GM19328 (cell line): Measurements from ENCODE around the gene ZDHHC23.

ENCODE experiments used
- ATAC-seq: cut with Tn5 transposase; IDR thresholded peaks from one replicate; pipeline ENCODE4 v1.9.1; 2021; ENCODE audit warnings: mild to moderate bottlenecking, moderate library complexity; ENCODE audit not compliant: unreplicated experiment

The ZDHHC23 gene, protein sequence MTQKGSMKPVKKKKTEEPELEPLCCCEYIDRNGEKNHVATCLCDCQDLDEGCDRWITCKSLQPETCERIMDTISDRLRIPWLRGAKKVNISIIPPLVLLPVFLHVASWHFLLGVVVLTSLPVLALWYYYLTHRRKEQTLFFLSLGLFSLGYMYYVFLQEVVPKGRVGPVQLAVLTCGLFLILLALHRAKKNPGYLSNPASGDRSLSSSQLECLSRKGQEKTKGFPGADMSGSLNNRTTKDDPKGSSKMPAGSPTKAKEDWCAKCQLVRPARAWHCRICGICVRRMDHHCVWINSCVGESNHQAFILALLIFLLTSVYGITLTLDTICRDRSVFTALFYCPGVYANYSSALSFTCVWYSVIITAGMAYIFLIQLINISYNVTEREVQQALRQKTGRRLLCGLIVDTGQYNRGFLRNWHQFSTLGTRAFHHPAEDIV

DNA sequence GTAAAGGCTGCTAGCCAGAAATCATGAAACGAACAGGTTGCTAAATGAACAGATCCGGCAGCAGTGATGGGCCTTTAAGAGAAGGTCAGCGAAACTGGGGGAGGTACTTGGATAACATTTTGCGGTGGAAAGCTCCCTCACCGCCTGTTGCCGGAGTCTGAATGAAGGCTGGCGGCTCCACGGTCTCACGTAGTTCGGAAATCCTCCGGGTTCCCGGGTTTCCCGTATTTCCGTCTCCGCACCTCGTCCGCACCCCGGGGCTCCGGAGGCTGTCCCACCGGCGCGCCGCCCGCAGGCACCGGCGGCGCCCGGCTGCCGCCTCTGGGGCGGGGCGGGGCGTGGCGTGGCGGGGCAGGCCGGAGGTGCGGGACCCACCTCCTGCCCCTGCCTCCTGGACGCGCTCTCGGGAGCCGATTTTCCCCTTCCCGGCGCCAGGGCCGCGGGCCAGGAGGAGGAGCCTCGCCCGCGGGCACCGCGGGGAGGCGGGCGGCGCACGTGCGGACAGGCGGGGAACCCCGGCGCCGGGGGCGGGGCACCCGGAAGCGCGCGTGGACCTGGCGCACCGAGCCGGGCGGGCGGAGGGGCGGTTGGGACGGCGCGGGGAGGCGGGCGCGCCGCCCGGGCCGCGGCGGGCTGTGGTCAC is at the start of gene ZDHHC23:
TSS of gene ZDHHC23 (plus strand) at position 642 of the 643 bp plus-strand sequence. CDS start 790 bp downstream, outside the sequence.
- peak; percentile 77 for ATAC-seq

DNA sequence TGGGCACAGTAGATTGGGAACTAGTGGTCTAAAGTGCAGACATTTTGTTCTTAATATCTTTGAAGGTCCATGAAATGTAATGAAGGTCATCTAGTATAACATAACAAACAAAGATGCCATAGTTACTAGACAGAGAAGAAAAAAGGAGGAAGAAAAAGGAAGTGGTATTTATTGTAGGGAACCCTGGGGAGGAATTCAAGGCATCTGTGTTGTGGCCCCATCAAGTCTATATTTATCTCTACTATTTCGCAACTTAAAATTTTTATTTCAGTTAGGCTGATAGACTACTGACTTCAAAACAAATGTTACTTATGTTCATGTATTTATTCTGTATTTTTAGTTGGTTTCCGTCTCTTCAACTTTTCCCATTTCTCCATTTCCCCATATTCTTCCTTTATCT is 48.9 kb upstream of the ZDHHC23 start:
- no peak for ATAC-seq

DNA sequence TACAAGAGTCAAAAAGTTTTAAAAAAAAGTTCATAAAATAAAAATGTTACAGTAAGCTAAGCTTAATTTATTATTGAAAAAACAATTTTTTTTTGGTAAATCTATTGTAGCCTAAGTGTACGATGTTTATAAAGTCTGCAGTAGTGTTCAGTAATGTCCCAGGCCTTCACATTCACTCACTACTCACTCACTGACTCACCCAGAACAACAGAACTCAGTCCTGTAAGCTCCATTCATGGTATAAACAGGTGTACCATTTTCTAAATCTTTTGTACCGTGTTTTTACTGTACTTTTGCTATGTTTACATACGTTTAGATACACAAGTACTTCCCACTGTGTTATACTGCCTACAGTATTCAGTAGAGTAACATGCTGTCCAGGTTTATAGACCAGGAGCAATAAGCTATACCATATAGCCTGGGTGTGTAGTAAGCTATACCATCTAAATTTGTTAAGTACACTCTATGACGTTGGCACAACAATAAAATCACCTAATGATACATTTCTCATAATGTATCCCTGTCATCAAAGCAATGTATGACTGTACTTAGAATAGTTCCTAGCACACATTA is 41.2 kb upstream of the ZDHHC23 start:
- ATAC-seq: no peak

DNA sequence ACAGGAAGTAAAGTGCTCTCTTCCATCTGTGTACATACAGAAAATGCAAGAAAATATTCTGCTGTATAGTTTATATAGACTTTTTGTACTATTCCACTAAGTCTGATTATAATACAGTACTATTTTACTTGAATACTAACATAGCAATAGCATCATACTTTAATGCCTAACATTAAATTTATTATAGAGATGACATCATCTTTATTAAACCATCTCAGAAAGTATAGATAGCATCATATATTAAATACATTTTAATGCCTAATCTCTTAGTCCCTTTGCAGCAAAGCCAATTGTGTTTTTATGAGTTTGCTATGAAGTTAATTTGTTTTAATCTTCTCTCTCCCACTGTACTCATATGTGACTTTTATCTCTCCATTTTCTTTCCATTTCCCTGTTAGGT is 39.7 kb upstream of the ZDHHC23 start:
- ATAC-seq: no peak

DNA sequence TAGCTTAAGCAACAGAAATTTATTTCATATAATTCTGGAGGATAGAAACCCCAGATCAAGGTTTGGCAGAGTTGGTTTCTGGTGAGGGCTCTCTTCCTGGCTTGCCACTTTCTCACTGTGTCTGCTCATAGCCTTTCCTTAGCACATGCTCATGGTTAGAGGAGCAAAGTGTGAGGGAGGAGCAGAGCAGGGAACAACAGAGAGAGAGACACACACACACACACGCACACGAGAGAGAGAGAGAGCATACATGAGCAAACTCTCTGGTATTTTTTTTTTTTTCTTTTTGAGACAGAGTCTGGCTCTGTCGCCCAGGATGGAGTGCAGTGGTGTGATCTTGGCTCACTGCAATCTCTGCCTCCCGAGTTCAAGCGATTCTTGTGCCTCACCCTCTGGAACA is 36.8 kb upstream of the ZDHHC23 start:
- ATAC-seq: no peak

DNA sequence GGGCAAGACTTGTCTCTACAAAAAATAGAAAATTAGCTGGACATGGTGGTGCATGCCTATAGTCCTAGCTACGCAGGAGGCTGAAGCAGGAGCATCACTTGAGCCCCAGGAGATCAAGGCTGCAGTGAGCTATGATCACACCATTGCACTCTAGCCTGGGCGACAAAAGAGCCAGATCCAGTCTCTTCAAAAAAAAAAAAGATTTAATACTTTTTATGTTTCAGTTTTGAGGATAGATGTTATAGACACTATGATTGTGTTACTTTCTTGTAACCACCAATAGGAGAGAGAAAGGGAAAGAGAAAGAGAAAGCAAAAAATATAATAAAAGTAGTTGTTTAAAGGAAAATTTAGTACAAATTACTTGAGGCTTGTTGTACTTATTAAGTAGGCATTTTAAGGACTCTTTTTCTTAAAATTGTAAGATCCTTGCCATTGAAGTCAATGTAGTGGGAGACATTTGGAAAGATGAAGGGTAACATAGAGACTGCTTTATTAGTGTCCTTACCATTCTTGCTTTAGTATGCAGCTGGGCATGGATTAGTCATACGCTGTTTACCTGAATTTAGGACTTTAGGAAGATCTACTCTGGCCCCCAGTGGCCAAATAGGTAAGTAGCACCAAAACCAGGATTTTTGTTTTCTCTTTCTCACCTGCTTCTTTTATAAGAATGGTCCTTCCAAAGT is 35.1 kb upstream of the ZDHHC23 start:
- ATAC-seq: peak; percentile 92

DNA sequence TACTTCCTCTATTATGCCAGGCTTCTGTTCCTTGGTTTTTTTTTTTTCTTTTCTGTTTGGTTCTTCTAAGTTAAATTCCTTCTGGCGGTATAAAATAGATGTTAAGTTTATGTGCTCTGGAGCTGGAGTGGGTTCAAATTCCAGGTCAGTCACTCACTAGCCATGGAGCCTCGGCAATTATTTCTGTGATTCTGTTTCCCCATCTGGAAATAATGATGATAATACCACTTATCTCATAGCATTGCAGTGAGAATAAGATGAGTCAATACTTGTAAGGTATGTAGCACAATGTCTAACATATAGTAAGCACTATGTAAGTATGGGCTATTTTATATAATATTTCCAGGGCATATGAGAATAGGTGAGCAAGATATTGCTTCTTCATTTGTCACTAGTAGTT is 33.2 kb upstream of the ZDHHC23 start:
- no peak for ATAC-seq

DNA sequence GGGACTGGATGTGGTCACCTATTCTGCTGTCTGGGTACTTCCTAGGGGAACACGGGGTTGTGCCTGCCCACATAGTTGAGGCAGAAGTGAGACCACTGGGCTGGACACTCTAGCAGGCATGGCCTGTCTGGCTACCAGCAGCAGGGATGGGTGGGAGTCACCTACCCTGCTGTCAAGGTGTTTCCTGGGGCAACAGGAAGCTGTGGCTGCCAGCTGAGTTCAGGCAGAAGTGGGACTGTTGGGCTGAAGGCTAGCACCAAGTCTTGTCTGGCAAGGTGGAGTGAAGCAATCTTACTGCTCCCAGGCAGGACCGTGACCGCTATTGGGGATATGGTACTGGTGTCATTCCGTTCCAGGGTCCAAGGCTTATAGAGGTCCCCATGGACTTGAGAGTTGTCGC is 20.3 kb upstream of the ZDHHC23 start:
- no peak for ATAC-seq

DNA sequence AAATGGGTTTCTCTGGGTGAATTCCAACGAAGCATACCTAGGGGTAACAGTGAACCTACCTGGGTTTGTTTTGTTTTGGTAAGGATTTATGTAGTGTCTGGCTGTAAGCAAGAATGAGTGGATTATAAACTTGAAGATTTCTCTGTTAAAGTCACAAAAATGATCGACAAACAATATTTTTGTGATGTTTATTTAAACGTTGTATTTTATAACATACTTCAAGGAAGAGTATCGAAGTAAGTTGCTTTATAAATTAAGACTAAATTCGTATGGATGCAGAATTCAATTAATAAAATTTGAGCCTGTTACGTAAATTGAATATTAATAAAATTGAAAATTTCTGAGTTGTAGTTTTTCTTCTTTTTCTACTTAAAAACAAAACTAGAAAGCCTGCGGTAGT is 982 bp upstream of the ZDHHC23 start:
- ATAC-seq: no peak

DNA sequence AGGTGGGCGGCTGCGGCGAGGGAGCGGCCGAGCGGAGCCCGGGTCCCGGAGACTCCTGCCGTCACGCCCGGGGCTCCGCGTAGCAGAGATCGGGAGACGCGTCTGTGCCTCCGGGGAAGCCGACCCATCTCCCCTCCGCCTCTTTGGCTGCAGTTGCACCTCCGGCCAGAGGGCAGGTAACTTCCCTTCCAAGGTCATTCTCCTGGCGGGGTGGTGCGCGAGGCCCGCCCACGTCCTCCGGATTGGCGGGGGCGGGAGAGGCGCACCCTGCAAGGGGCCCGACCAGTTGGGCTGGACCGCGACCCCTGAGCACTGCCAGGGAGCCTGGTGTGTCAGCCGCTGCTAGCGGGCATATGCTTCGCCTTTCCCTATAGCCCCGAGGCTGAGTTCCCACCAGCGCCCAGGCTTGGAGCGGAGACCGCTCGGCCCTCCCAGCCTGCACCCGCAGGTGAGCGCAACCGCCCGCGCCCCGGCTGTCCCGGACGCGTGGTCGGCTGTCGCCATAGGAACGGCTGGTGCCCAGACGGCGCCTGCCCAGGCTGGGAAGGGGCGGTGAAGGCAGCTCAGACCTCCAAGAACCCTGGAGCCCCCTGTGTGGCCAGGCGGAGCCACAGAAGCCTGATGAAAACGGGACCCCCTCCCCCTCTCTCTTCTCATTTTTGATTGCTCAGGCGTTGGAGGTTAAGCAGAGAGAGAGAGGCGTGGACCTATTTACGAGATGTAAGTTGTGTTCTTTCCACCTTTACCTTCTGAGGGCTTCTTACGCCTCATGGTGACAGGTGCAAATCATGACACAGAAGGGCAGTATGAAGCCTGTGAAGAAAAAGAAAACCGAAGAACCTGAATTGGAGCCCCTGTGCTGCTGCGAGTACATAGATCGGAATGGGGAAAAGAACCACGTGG is 453 bp downstream of the ZDHHC23 start:
- peak; percentile 52 for ATAC-seq

DNA sequence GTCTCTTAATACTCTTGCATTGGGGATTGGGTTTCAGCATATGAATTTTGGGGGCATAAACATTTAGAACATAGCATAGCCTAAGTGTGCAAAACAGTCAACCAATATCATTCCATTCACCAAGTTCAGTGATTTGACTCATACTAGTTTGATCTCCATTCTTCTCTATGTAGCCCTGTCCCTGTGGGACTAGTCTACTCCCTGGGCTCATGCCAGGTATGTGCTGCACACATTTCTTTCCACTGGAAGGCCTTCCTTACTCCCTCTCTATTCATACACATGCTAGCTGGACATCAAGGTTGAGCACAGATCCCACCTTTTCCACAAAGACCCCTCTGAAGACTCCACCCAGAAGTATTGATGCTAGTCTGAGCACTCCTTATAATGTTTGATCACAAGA is 5.1 kb downstream of the ZDHHC23 start:
- ATAC-seq: no peak

DNA sequence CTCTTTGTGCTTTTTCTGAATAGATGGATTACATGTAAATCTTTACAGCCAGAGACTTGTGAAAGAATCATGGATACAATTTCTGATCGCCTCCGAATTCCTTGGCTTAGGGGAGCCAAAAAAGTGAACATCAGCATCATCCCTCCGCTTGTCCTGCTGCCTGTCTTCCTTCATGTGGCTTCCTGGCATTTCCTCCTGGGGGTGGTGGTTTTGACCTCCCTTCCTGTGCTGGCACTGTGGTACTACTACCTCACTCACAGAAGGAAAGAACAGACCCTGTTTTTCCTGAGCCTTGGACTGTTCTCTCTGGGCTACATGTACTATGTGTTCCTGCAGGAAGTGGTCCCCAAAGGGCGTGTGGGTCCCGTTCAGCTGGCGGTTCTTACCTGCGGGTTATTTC is 5.9 kb downstream of the ZDHHC23 start:
- no peak for ATAC-seq

DNA sequence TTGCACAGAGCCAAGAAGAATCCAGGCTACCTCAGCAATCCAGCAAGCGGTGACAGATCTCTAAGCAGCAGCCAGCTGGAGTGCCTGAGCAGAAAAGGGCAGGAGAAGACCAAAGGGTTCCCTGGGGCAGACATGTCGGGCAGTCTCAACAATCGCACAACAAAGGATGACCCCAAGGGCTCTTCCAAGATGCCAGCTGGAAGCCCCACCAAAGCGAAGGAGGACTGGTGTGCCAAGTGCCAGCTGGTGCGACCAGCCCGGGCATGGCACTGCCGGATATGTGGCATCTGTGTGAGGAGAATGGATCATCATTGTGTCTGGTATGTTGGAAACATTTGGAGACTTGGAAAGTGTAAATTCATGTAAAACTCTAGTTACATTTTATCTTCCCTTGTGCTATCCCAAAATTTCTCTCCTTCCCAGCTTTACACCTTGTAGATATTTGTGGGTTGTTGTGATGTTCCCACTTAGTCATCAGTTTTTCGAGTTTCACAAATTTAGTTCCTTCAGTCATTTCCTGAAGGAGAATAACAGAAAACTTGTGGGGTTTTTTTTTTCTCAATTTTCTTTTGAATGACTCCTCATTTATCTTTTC is 6.4 kb downstream of the ZDHHC23 start:
- no peak for ATAC-seq

DNA sequence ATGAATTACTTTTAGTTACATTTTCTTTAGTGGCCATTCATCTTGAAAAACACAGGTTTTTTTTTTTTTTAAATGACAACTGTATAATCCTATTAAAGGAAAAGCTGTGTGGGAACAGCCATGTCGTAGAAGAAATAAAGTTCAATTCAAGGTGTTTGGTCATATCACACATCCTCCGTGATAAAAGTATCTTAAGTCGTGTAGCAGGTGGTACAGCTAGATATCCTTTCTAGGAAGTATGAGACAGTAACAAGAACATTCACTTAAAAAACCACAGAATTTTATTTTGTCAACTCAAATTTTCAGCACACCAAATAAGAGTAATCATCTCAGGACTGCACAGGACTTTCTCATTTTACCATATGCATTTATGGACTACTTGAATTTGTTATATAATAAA is 16.1 kb downstream of the ZDHHC23 start:
- ATAC-seq: no peak

DNA sequence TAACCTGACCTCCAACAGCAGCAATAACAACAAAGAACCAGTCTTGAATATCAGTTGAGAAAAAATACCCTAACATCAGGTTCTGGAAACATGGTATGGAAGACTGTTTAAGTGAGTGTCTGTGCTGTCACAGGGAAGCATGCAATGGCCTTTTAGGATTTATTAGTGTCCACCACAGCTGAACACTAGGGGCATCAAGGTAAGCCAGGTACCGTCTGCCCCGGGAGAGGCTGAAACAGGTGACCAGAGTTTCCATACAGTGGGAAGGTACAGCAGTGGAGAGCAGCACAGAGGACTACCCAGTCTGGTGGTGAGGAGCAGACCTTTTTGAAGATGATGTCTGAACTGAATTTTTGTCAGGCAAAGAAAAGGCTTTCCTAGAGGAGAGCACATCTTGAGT is 18.4 kb downstream of the ZDHHC23 start:
- no peak for ATAC-seq

DNA sequence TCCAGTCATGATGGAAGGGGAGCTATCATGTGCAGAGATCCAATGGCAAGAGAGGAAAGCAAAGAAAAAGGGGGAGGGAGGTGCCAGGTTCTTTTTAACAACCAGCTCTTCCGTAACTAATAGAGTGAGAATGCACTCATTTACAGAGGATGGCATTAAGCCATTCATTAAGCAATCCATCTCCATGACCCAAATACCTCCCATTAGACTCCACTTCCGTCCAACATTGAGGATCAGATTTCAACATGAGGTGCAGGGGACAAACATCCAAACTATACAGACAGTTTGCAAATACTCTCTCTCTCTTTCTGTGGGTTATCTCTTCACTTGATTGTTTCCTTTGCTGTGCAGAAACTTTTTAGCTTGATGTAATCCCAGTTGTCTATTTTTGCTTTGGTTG is 21.2 kb downstream of the ZDHHC23 start:
- ATAC-seq: no peak

DNA sequence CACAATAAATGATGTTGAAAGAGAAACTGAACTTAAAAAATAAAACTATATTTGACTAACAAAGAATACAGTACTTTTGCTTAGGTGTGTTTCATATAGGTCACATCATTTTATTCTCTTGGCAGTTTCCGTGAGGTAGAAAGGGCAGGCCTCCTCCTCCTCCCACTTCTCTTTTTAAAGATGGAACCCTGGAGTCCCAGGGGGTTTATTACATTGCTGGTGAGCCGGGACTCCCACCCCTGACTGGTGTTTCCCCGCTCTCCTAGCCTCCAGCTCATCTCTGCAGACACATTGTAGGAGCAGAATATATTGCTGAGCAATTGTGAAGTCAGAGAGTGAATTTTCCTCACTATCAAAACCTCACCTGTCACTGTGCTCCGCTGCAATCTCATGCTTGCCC is 30.0 kb downstream of the ZDHHC23 start:
- no peak for ATAC-seq

DNA sequence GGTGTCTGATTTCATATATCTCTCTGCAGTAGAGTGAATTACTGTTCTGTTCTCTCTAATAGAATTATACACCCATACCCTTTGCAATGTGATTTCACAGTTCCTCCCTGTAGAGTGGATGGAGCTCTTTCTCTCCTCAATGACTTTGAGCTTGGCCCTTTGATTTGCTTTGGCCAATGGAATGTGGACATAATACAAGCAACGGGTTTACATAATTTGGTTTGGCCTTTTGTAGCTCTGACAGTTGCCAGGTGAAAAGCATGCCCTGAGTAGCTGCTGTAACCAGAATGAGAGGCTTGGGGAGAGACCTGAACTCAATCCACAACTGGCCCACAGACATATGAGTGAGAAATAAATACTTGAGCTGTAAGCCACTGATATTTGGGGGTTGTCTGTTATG is 32.1 kb downstream of the ZDHHC23 start:
- ATAC-seq: no peak

DNA sequence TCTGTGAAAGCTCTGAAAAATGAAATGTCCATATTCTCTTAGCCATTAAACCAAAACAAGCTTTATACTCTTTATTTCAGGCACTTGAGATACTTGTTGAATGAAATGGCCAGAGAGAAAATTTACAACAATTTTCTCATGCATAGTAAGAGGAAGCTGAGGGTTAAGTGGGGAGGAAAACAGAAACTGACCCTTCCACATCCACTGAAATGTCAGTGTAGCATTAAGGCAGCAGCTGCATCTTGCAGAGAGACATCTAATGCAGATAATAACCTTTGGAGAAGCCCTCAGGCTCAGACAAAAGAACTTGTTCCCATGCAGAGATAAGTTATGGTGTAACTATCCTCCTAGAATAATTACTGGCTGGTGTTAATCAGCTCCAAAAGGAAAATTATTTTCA is 34.0 kb downstream of the ZDHHC23 start:
- no peak for ATAC-seq

DNA sequence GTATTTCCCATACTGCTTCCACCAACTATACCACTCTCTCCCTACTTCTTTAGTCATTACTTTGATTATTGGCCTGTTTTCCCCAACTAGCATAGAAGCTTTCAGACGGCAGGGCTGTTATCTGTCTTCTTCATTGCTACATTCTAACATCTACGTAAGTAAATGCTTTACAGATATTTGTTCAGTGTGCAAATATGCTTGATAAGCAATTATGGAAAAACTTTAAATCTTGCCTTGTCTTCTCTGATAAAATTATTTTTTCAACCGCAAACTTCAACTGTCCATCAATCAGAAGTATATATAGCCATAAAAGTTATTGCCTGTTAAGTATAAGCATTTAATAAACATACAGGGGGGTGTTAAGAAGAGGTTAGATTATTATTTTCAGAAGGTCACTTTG is 35.7 kb downstream of the ZDHHC23 start:
- no peak for ATAC-seq
